Neural cell (in vitro differentiated cells): ENCODE data around the gene PTN.

Source experiments
- CTCF ChIP-seq: fragments of 450-650 bp; IDR thresholded peaks from 2 replicates; pipeline ENCODE4 v1.5.1; 2014; ENCODE audit warnings: antibody characterized with exemption, mild to moderate bottlenecking, moderate library complexity; ENCODE audit not compliant: poor library complexity, severe bottlenecking
- RAD21 ChIP-seq: fragments of 450-650 bp; conservative IDR thresholded peaks from 2 replicates; pipeline ENCODE4 v1.6.1; 2014; ENCODE audit warnings: antibody characterized with exemption, mild to moderate bottlenecking, moderate library complexity

GRCh38 chr7:137283153-137283552, 60.4 kb downstream of the PTN start:
- no peak for TF ChIP-seq CTCF
- TF ChIP-seq RAD21 = no peak
